Endothelial cell (in vitro differentiated cells): ENCODE results near the gene DAAM2. TPM values are rescaled to one million over a fixed set of nuclear protein-coding genes. Genes with fewer than 3 reads are reported as not detected.

Experiments used
- DNase-seq: peaks from one replicate; pipeline ENCODE4 v3.0.0; 2021; ENCODE audit warnings: low spot score
- H3K27ac Mint-ChIP-seq: one replicate; pipeline ENCODE4 v1.8.0; 2021; ENCODE audit warnings: mixed read lengths, inconsistent platforms; ENCODE audit not compliant: unreplicated experiment
- H3K27me3 Mint-ChIP-seq: one replicate; pipeline ENCODE4 v1.8.0; 2021; ENCODE audit warnings: mild to moderate bottlenecking, moderate library complexity, mixed read lengths, inconsistent platforms; ENCODE audit not compliant: unreplicated experiment
- H3K36me3 Mint-ChIP-seq: one replicate; pipeline ENCODE4 v1.8.0; 2021; ENCODE audit warnings: mild to moderate bottlenecking, low read depth, mixed read lengths, inconsistent platforms; ENCODE audit not compliant: unreplicated experiment
- H3K4me1 Mint-ChIP-seq: one replicate; pipeline ENCODE4 v1.8.0; 2021; ENCODE audit warnings: mild to moderate bottlenecking, mixed read lengths, inconsistent platforms; ENCODE audit not compliant: unreplicated experiment
- H3K4me3 Mint-ChIP-seq: one replicate; pipeline ENCODE4 v1.8.0; 2021; ENCODE audit warnings: mild to moderate bottlenecking, mixed read lengths, inconsistent platforms; ENCODE audit not compliant: unreplicated experiment
- H3K9me3 Mint-ChIP-seq: one replicate; pipeline ENCODE4 v1.8.0; 2021; ENCODE audit warnings: mixed read lengths, inconsistent platforms; ENCODE audit not compliant: unreplicated experiment
- total RNA-seq: library from RNA; stranded (reverse); fragmentation: NEBNext Ultra II Directional; extraction: Animal tissue kit (Norgen Biotek cat#: 25700); gene quantifications from one replicate; pipeline ENCODE4 v1.2.1, GENCODE V29; 2021; ENCODE audit not compliant: unreplicated experiment
- TF ChIP-seq, protein P1 (sequence below): fragments of 200-600 bp; sonication (generic); IDR thresholded peaks from one replicate; pipeline ENCODE4 v1.5.0; 2021; ENCODE audit warnings: antibody characterized with exemption; ENCODE audit not compliant: unreplicated experiment

Gene DAAM2
- total RNA-seq, 1 donor from 2014 or later: 3.0 TPM

DNA sequence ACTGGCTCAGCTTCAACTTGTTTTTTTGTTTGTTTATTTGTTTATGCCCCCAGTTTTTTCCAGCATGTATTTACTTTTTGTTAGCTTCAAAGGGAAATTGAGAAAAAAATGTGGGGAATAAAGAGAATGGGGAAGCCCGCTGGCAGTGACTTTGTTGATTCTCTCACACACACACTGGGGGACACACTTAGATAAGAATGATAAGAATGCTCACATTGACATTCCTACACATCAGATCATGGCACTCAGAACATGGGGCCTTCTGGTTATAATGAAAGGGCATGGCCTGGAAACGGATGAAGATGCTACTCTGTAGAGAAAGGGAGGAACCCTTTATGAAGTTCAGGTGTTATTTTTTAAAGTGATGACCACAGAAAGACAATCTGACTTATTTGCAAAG lies 15.6 kb upstream of the DAAM2 start:
- H3K4me1 Mint-ChIP-seq: no peaks in the 10 kb centered on the region
- TF ChIP-seq, protein P1, sequence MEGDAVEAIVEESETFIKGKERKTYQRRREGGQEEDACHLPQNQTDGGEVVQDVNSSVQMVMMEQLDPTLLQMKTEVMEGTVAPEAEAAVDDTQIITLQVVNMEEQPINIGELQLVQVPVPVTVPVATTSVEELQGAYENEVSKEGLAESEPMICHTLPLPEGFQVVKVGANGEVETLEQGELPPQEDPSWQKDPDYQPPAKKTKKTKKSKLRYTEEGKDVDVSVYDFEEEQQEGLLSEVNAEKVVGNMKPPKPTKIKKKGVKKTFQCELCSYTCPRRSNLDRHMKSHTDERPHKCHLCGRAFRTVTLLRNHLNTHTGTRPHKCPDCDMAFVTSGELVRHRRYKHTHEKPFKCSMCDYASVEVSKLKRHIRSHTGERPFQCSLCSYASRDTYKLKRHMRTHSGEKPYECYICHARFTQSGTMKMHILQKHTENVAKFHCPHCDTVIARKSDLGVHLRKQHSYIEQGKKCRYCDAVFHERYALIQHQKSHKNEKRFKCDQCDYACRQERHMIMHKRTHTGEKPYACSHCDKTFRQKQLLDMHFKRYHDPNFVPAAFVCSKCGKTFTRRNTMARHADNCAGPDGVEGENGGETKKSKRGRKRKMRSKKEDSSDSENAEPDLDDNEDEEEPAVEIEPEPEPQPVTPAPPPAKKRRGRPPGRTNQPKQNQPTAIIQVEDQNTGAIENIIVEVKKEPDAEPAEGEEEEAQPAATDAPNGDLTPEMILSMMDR: no peak
- H3K9me3 Mint-ChIP-seq: no peaks in the 10 kb centered on the region
- H3K27ac Mint-ChIP-seq: no peak overlapping the region
- H3K27me3 Mint-ChIP-seq: peaks cover 2% of the 10 kb centered on the region
- H3K4me3 Mint-ChIP-seq: no peak overlapping the region
- H3K36me3 Mint-ChIP-seq: no peaks in the 10 kb centered on the region
- no peak for DNase-seq

DNA sequence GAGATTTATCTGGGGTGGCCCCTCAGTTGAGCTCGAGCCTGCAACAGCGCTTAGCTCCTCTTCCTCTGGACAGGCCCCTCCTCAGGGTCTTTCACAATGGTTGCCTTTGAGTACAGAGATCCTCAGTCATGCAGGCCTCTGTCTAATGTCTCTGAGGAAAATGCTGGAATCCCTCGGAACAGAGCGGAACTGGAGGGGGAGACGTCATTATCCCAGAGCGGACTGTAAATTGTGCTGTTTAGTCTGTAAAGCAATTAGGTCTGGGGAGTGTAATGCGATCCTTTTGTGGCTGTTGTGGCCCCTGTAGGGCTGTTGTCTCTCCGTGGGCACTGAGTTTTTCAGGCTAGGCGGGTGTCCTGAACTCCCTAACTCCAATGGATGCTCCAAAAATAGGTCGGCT lies 15.0 kb upstream of the DAAM2 start:
- no peak overlapping the region for H3K27ac Mint-ChIP-seq
- H3K27me3 Mint-ChIP-seq: peaks cover 2% of the 10 kb centered on the region
- H3K4me3 Mint-ChIP-seq: no peak overlapping the region
- DNase-seq: no peak
- H3K4me1 Mint-ChIP-seq: no peaks in the 10 kb centered on the region
- TF ChIP-seq, protein P1: no peak
- no peaks in the 10 kb centered on the region for H3K36me3 Mint-ChIP-seq
- no peaks in the 10 kb centered on the region for H3K9me3 Mint-ChIP-seq

DNA sequence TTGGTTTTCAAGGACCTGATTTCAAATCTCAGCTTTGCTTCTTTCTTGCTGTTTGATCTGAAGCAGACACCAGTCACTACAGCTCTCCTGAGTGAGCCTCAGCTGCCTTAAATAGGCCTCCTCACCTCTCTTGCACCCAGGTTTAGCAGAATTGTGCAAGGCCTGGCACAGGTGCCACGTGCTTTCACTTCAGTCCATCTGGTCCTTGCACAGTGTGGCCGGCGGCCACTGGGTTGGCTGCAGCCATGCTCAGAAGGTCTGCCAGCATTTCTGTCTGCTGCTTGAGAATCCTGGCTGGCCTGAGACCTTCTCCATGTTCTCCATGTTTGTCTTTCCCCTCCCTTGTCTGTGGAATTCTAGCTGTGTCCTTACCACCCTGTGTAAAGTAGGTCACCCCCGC lies 14.5 kb upstream of the DAAM2 start:
- H3K9me3 Mint-ChIP-seq: no peaks in the 10 kb centered on the region
- H3K4me1 Mint-ChIP-seq: no peaks in the 10 kb centered on the region
- H3K27ac Mint-ChIP-seq: no peak overlapping the region
- no peak overlapping the region for H3K4me3 Mint-ChIP-seq
- no peaks in the 10 kb centered on the region for H3K36me3 Mint-ChIP-seq
- peaks cover 2% of the 10 kb centered on the region for H3K27me3 Mint-ChIP-seq
- DNase-seq: no peak
- TF ChIP-seq, protein P1: no peak

DNA sequence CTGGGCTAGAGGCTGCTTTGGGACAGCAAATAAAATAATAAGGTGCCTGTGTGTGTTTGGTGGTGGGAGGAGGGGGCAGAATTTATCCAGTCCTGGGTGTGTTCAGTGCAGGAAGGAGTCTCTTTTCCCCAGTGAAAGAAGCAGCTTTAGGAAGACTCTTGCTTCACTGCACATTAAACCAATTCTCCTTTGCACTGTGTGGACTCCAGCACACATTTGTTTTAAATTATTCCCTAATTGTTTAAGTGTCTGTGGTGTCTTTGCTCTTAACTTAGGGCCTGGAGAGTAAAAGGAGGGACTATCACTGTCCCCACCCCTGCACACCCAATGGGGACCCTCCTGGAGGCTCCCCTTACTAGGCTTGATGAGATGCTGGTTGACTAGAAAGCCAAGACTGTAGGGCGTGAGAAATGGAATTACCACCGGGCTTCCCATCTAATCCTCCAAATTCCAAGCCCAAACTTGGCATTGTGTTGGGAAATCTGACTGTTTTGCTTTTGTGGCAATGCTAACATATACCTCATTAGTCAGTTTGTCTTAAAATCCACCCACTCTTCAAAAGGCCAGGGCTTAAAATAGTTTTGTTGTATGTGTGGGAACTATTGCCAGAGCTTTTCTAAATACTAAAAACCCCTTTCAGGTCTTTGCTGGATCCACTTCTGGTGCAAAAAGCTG lies 13.5 kb upstream of the DAAM2 start:
- Mint-ChIP-seq H3K4me3 (no peak overlapping the region), H3K4me1 (no peaks in the 10 kb centered on the region), H3K36me3 (no peaks in the 10 kb centered on the region), H3K27me3 (peaks cover 2% of the 10 kb centered on the region), H3K27ac (no peak overlapping the region), H3K9me3 (no peaks in the 10 kb centered on the region)
- no peak for DNase-seq
- TF ChIP-seq, protein P1: no peak

DNA sequence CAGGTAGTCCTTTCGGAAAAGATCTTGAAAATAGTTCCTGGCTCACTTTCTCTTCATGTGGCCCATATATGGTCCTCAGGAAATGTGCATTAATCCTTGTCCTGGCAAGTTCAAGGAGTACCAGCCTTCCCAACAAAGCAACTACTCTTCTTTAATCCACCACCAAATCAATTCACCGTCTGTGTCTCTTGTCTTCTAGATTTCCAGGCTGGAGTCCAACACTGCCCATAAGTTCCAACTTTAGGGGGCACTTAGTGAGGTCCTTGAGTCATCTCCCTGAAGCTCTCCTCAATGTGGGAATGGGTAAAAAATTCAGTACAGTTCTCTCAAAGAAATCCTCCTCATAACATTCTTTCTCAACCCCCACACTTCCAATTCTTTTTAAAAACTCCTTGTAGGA lies 6.9 kb upstream of the DAAM2 start:
- H3K27me3 Mint-ChIP-seq: peaks cover 2% of the 10 kb centered on the region
- TF ChIP-seq, protein P1: no peak
- no peak overlapping the region for H3K4me3 Mint-ChIP-seq
- no peak overlapping the region for H3K27ac Mint-ChIP-seq
- H3K36me3 Mint-ChIP-seq: no peaks in the 10 kb centered on the region
- no peak for DNase-seq
- no peaks in the 10 kb centered on the region for H3K4me1 Mint-ChIP-seq
- H3K9me3 Mint-ChIP-seq: no peaks in the 10 kb centered on the region
